ENCODE data around the gene COL17A1.

Gene COL17A1

DNA sequence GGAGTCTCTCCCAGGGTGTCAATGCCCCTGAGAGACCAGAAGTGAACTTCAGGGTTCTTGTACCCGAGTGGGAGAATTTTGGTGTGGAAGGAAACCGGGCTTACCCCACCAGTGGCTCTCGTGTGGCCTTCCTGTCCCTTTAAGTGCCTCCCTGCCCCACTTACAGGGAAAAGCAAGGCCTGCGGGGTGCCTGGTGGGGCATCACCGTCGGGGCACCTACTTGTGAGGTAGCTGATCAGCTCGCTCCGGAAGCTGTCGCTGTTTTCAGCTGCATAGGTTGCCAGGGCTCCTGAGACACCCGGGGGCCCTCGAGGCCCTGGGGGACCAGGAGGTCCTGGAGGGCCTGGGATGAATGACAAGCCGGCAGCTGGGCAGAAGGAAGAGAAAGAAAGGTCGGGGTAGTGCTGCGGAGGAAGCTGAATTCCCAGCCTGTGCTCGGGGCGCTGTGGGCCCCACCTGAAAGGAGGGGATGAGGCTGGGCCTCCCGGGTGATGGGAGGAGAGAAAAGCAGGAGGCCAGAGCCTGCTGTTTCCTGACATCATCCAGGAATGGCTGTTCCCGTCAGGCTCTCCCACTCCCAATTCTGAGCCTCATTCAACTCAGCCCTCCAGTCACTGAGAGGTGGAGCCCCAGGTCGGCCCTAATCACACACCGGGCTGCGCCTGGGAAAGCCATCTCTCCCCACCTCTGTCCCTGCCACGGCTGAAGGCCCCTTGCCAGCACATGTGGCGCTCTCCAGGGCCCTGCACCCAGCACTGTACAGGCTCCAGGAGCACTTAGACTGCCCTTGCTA lies 51.1 kb downstream of the COL17A1 start:
- DNase-seq (ENCODE audit: low spot score) = no peak
- TF ChIP-seq, protein P1, sequence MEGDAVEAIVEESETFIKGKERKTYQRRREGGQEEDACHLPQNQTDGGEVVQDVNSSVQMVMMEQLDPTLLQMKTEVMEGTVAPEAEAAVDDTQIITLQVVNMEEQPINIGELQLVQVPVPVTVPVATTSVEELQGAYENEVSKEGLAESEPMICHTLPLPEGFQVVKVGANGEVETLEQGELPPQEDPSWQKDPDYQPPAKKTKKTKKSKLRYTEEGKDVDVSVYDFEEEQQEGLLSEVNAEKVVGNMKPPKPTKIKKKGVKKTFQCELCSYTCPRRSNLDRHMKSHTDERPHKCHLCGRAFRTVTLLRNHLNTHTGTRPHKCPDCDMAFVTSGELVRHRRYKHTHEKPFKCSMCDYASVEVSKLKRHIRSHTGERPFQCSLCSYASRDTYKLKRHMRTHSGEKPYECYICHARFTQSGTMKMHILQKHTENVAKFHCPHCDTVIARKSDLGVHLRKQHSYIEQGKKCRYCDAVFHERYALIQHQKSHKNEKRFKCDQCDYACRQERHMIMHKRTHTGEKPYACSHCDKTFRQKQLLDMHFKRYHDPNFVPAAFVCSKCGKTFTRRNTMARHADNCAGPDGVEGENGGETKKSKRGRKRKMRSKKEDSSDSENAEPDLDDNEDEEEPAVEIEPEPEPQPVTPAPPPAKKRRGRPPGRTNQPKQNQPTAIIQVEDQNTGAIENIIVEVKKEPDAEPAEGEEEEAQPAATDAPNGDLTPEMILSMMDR (IDR thresholded peaks at IDR 0.05; ENCODE audit: extremely low read depth, missing control alignments) = no peak

DNA sequence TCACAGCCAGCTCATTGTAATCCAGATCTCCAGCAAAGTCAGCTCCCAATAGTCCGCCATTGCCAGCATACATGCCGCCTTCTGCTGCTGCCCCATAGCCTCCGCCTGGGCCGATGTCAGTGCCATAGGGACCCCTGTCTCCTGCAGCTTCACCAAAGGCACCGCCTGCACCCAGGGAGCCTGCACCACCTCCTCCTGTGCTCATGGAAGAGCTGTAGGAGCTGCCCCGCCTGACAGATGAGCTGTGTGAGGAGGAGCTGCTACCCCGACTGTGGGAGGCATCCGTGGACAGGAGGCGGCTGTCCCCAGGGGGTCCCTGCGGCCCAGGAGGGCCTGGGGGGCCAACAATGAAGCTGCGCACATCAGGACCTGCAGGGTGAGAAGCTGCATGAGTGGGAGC lies 51.7 kb downstream of the COL17A1 start:
- no peak for DNase-seq (ENCODE audit: low spot score)
- TF ChIP-seq, protein P1 (IDR thresholded peaks at IDR 0.05; ENCODE audit: extremely low read depth, missing control alignments) = no peak

DNA sequence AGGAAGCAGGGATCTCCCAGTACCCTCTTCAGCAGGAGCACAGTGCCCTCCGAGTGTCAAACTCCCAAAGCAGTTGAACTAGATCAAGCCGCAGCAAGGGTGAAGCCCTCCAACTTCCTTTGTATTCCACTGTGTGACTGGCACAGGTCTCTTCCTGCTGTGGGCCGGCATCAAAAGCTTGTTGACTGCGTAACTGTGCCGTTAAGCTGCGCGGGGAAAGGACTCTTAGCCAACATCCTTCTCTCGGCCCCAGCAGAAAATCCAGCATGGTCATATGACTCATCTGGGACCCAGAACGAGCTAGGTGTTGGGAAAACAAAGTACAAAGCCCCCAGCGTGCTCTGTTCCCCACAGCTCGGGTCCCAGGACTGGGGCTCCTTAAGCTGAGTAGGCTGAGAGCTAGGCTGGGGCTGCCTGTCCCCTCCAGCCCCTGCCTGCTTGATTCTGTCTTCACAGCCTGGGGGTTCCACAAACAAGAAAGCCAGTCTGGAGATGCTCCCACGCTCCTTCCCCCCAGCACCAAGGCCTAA lies 52.2 kb downstream of the COL17A1 start:
- no peak for DNase-seq (ENCODE audit: low spot score)
- TF ChIP-seq, protein P1 (IDR thresholded peaks at IDR 0.05; ENCODE audit: extremely low read depth, missing control alignments) = no peak

DNA sequence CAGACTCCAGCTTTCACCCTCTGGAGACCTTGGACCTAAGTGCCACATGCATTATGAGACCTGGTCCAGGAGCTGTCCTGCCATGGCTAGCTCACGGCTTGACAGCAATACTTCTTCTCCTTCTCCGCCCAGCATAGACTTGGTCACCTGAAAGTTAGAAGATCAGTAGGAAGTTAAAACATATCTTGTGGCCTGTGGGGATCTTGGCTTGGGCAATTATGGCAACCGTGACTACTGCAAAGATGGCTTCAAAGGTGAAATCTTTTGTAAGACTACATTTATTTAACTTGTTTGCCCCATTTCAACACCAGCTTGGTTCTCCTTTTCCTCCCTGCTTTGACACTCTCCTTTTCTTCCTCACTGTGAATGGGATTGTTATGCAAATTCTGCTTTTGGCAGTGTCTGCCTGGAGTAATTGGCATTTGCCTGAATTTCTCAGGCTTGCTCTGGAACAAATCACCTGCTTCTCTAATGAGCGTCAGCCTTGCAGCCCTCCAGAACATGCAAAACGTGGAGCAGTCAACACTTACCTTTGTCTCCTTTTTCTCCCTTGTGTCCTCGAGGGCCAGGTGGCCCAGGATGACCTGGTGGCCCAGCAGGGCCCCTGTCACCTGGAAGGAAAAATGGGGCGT lies 53.4 kb downstream of the COL17A1 start:
- DNase-seq (ENCODE audit: low spot score) = no peak
- TF ChIP-seq, protein P1 (IDR thresholded peaks at IDR 0.05; ENCODE audit: extremely low read depth, missing control alignments) = no peak

DNA sequence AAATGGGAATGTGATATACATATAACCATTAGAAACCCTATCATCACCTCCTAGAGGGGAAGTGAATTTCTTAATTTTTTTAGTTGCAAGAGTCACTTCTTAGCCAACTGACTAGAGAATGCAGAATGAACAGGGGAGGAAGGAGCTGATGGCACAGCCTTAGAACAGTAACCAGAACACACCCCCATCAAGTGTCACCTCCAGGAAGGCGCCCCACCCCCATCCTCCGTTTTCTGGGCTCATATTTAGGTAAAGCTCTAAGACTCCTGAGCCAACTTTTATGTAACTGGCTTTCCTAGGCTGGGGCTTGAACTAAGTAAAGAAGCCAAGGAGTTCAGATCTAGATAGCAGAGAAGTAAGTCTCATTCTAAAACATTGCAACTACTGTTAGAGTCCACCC lies 54.0 kb downstream of the COL17A1 start:
- TF ChIP-seq, protein P1 (IDR thresholded peaks at IDR 0.05; ENCODE audit: extremely low read depth, missing control alignments) = no peak
- no peak for DNase-seq (ENCODE audit: low spot score)

DNA sequence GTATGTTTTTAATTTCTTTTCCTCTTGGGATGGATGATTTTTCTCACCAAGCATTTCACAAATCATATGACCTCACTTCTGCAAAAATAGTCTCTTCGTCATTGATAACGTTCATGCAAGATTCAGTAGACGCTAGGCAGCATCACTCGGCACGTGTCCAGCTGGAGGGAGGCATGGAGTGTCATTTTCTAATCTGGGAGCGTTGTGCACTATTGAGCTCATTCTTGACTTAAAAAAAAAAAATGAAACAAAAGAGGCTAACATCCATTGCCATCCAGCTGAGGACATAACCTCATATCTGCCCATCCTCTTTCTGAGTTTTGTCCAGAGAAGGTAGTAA lies 56.2 kb downstream of the COL17A1 start:
- TF ChIP-seq, protein P1 (IDR thresholded peaks at IDR 0.05; ENCODE audit: extremely low read depth, missing control alignments) = no peak
- no peak for DNase-seq (ENCODE audit: low spot score)

DNA sequence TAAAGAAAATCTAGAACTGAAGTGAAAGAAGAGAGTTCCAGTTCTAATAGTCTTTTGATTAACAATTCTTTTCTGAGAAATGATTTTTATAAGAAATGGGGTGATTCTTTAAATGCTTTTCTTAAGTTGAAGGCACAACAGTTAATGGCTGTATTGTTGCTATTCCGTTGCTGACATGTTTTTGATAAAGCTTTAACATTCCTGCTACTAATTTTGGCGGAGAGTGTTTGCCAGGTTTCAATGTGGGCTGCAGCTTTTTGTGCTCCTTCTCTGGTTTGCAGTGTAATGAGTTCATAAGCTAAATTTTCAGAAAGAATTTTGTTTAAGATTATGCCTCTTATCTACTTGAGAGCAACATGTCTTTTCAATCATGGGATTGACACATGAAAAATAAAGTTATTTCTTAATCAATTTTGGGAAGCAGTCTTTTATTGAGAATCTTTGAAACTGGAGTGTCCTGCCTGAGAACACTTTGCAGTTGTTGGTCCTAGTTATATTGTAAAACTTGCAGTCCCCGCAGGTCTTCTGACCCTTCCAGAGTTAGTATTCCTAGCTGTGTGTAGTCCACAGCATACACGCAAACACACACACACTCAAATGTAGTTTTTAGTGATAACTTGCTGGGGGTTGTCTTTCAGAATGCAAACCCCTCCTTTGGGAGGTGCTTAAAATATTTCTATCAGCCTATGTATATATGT lies 56.7 kb downstream of the COL17A1 start:
- TF ChIP-seq, protein P1 (IDR thresholded peaks at IDR 0.05; ENCODE audit: extremely low read depth, missing control alignments) = no peak
- DNase-seq (ENCODE audit: low spot score) = no peak

Data from GM20000 (cell line).